Endothelial cell (in vitro differentiated cells): ENCODE measurements around the gene TGIF1. TPM values are rescaled to one million over a fixed set of nuclear protein-coding genes. Genes with fewer than 3 reads are reported as not detected.

Experiments used
- DNase-seq: peaks from one replicate; pipeline ENCODE4 v3.0.0; 2021; ENCODE audit warnings: low spot score
- H3K27ac Mint-ChIP-seq: one replicate; pipeline ENCODE4 v1.8.0; 2021; ENCODE audit warnings: mixed read lengths, inconsistent platforms; ENCODE audit not compliant: unreplicated experiment
- H3K27me3 Mint-ChIP-seq: one replicate; pipeline ENCODE4 v1.8.0; 2021; ENCODE audit warnings: mild to moderate bottlenecking, moderate library complexity, mixed read lengths, inconsistent platforms; ENCODE audit not compliant: unreplicated experiment
- H3K36me3 Mint-ChIP-seq: one replicate; pipeline ENCODE4 v1.8.0; 2021; ENCODE audit warnings: mild to moderate bottlenecking, low read depth, mixed read lengths, inconsistent platforms; ENCODE audit not compliant: unreplicated experiment
- H3K4me1 Mint-ChIP-seq: one replicate; pipeline ENCODE4 v1.8.0; 2021; ENCODE audit warnings: mild to moderate bottlenecking, mixed read lengths, inconsistent platforms; ENCODE audit not compliant: unreplicated experiment
- H3K4me3 Mint-ChIP-seq: one replicate; pipeline ENCODE4 v1.8.0; 2021; ENCODE audit warnings: mild to moderate bottlenecking, mixed read lengths, inconsistent platforms; ENCODE audit not compliant: unreplicated experiment
- H3K9me3 Mint-ChIP-seq: one replicate; pipeline ENCODE4 v1.8.0; 2021; ENCODE audit warnings: mixed read lengths, inconsistent platforms; ENCODE audit not compliant: unreplicated experiment
- CTCF ChIP-seq: fragments of 200-600 bp; sonication (generic); IDR thresholded peaks from one replicate; pipeline ENCODE4 v1.5.0; 2021; ENCODE audit warnings: antibody characterized with exemption; ENCODE audit not compliant: unreplicated experiment
- total RNA-seq: library from RNA; stranded (reverse); fragmentation: NEBNext Ultra II Directional; extraction: Animal tissue kit (Norgen Biotek cat#: 25700); gene quantifications from one replicate; pipeline ENCODE4 v1.2.1, GENCODE V29; 2021; ENCODE audit not compliant: unreplicated experiment

The TGIF1 gene
- total RNA-seq, 1 donor from 2014 or later: 72.5 TPM

GRCh38 chr18:3422905-3423304 is 27.1 kb upstream of the TGIF1 start:
- no peaks in the 10 kb centered on the region for H3K4me1 Mint-ChIP-seq
- H3K4me3 Mint-ChIP-seq: no peak overlapping the region
- no peak for DNase-seq
- H3K27ac Mint-ChIP-seq: no peak overlapping the region
- no peaks in the 10 kb centered on the region for H3K9me3 Mint-ChIP-seq
- H3K36me3 Mint-ChIP-seq: no peaks in the 10 kb centered on the region
- no peaks in the 10 kb centered on the region for H3K27me3 Mint-ChIP-seq
- no peak for TF ChIP-seq CTCF

GRCh38 chr18:3424280-3424890 is 25.6 kb upstream of the TGIF1 start:
- Mint-ChIP-seq H3K27ac (no peak overlapping the region), H3K9me3 (no peaks in the 10 kb centered on the region), H3K36me3 (no peaks in the 10 kb centered on the region), H3K27me3 (no peaks in the 10 kb centered on the region), H3K4me1 (no peaks in the 10 kb centered on the region), H3K4me3 (no peak overlapping the region)
- DNase-seq: no peak
- no peak for TF ChIP-seq CTCF

GRCh38 chr18:3425030-3425429 is 24.9 kb upstream of the TGIF1 start:
- Mint-ChIP-seq H3K4me3 (no peak overlapping the region), H3K9me3 (no peaks in the 10 kb centered on the region), H3K27me3 (no peaks in the 10 kb centered on the region), H3K4me1 (no peaks in the 10 kb centered on the region), H3K36me3 (no peaks in the 10 kb centered on the region), H3K27ac (no peak overlapping the region)
- no peak for DNase-seq
- no peak for TF ChIP-seq CTCF

- DNase-seq: no peak
Measured at GRCh38 chr18:3425446-3425845, 24.5 kb upstream of the TGIF1 start.

More at GRCh38 chr18:3425446-3425845, 24.5 kb upstream of the TGIF1 start:
- peak overlapping the region; percentile 41 for H3K27ac Mint-ChIP-seq
- no peak overlapping the region for H3K4me3 Mint-ChIP-seq
- TF ChIP-seq CTCF: no peak
- H3K36me3 Mint-ChIP-seq: no peaks in the 10 kb centered on the region
- H3K27me3 Mint-ChIP-seq: no peaks in the 10 kb centered on the region
- no peaks in the 10 kb centered on the region for H3K4me1 Mint-ChIP-seq
- no peaks in the 10 kb centered on the region for H3K9me3 Mint-ChIP-seq
